ENCODE measurements around the gene PRG3.

DNA sequence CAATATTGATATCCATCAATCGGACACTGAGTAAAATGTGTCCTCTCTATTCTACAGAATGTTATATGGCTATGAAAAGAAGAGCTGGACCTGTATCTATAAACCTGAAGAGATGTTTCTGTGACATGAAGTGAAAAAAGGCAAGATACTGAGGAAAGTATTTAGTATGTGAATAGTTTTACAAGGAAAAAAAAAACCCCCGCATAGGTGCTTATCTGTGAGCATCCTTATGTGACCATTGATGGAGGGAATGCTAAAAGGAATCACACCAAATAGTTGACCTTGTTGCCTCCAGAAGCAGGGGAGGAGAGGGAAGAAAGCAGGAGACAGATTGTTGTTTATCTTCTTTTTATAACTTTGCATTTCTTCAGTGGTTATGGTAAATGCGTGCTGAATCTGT lies 10.2 kb upstream of the PRG3 start:
- TF ChIP-seq, protein P1, sequence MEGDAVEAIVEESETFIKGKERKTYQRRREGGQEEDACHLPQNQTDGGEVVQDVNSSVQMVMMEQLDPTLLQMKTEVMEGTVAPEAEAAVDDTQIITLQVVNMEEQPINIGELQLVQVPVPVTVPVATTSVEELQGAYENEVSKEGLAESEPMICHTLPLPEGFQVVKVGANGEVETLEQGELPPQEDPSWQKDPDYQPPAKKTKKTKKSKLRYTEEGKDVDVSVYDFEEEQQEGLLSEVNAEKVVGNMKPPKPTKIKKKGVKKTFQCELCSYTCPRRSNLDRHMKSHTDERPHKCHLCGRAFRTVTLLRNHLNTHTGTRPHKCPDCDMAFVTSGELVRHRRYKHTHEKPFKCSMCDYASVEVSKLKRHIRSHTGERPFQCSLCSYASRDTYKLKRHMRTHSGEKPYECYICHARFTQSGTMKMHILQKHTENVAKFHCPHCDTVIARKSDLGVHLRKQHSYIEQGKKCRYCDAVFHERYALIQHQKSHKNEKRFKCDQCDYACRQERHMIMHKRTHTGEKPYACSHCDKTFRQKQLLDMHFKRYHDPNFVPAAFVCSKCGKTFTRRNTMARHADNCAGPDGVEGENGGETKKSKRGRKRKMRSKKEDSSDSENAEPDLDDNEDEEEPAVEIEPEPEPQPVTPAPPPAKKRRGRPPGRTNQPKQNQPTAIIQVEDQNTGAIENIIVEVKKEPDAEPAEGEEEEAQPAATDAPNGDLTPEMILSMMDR (conservative IDR thresholded peaks at IDR 0.05 in 1 of 2, IDR thresholded peaks at IDR 0.05 in 1 of 2; ENCODE audit: extremely low read depth in 1 of 2, insufficient read depth in 1 of 2, low read depth in 1 of 2, low read length in 2 of 2): no peak
- TF ChIP-seq EZH2 (IDR thresholded peaks at IDR 0.05; ENCODE audit: borderline replicate concordance, low read length): no peak

Measured in mammary epithelial cell (primary cell).